Glomerular visceral epithelial cell (primary cell): ENCODE measurements around the gene CEACAM16.
"Not testable (repeated sequence)": the region's sequence is repeated elsewhere in the genome, so short reads cannot be mapped to it uniquely, and the experiment has no call there.

Experiments
- DNase-seq: peaks from one replicate; pipeline ENCODE4 v3.0.0-alpha.2; 2016; ENCODE audit errors: extremely low spot score

CEACAM16 gene

DNA sequence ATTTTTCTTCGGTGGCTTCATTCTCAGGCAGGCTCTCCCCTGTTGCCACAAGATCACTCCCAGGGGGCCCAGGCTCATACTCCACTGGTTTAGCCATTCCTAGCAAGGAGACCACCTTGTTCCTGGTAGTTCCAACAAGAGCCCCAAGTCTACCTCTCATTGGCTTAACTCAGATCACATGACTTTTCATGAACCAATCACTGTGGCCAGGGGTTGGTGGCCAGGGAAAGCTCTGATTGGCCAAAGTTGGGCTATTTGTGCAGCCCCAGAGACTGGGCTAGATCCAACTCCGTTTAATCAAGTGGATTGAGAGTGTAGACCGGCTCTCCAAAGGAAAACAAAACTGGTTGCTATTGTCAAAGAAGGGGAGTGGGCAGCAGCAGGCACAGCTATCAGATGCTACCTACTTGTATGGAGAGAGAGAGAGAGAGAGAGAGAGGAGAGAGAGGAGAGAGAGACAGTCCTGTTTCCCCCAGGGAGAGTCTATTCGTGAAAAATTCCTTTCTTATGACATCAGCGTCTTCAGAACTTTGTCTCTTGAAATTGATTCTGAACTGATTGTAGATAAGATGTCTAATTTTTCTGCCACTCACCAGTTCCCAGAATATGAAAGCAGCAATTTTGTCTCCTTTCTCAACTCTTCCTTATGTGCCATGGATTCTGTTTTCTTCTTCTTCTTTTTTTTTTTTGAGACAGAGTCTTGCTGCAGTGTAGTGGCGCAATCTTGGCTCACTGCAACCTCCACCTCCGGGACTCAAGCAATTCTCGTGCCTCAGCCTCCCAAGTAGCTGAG, 21.7 kb upstream of the CEACAM16 start:
- peak; percentile 53 for DNase-seq

DNA sequence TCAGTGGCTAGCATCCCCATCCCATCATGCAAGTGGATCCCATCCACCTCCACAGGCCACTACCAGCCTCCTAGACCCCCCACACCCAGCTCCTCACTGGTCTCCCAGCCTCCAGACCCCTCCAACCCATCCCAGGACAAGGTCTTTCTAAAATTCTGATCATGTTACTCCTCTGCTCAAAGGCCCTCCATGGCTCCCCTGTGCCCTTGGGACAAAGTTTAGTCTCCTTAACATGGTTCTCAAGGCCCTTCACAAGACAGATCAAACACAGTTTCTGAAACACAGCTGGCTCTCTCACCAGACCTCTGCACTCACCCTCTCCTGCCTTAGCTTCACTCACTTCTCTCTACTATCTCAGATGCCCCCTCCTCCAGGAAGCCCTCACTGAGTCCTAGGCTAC, 18.4 kb upstream of the CEACAM16 start:
- DNase-seq: no peak

DNA sequence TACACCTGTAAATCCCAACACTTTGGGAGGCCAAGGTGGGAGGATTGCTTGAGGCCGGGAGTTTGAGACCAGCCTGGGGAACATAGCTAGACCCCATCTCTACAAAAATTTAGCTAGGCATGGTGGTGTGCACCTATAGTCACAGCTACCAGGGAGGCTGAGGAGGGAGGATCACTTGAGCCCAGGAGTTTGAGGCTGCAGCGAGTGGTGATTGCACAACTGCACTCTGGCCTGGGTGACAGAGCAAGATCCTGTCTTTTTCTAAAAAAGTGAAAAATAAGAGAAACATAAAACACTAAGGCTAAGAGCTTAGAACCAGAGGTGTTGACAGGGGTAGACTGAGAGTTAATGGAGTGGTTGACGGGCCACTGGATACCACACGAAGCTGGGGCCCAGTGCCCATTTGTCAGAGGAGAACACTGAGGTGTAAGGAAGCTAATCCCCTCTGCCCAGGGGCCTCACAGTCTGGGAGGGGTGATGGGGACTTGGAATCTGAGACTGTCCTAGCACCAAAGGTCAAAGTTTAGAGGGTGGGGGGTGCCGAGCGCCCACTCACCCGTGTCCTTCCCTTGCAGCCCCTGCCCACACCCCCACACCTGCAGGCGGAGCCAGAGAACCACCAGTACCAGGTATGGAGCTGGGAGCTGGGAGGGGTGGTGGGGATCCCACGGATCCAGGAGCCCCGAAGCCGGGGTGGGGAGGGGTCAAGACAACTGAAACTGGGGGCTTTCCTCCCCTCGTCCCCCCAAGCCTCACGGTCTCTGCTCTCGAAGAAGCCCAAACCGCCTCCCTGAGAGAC, 16.8 kb upstream of the CEACAM16 start:
- no peak for DNase-seq

DNA sequence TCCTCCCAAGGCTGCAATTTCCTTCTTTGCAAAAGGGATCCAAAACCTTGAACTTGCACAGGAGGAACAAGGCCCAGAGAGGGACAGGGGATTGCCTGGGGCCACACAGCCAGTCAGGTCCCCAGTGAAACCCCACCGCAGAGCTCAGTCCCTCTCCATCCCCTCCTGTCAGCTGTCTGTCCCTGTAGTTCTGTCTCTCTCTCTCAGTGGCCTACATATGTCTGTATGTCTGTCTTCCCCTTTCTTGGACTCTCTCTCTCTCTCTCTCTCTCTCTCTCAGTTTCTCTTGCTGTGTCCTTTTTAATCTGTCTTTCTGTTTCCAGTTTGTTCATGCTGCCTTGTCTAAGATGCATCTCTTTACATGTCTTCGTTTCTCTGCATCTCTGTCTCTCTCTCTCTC, 16.1 kb upstream of the CEACAM16 start:
- no peak for DNase-seq

DNA sequence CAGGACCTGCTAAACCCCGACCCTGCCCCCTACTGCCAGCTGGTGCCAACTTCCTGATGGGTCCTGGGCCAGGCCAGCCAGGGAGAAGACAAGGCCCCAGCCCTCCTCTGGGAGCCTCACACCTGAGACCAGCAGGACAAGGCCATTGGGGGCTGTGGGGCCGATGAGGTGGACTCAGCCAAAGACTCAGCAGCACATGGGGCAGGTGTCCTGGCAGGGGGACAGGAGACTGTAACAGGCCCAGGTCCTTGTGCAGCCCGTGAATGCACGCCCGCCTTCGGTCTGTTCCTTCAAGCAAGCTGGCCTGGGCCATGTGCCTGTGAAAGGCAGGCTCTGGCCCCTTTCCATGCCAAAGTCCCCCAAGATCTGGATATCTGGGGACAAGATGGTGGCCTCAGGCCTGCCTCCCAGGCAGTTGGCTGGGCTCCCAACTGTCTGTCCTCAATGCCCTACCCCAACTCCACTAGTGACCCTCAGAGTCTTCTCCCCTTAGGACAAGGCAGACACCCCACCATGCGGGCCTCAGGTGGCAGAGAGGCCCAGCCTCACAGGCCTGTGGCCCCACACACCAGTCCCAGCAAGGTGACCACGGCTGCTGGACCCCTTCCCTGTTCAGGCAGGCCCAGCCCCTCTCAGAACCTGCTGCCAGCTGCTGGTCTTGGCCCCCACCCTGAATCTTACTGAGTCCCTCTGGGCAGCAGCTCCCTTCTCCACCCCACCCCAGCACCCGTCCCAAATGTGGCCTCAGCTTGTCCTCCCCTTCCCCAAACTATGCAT, 15.3 kb upstream of the CEACAM16 start:
- no peak for DNase-seq

DNA sequence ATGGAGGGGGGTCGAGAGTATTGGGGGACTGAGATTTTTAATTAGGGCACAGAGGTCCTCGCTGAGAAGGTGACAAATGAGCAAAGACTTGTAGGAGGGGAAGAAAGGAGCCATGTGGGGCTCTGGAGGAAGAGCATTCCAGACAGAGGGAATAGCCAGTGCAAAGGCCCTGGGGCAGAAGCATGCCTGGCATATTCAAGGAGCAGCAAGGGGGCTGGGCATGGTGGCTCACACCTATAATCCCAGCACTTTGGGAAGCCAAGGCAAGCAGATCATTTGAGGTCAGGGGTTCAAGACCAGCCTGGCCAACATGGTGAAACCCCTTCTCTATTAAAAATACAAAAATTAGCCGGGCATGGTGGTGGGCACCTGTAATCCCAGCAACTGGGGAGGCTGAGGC, 14.6 kb upstream of the CEACAM16 start:
- not testable (repeated sequence) for DNase-seq

DNA sequence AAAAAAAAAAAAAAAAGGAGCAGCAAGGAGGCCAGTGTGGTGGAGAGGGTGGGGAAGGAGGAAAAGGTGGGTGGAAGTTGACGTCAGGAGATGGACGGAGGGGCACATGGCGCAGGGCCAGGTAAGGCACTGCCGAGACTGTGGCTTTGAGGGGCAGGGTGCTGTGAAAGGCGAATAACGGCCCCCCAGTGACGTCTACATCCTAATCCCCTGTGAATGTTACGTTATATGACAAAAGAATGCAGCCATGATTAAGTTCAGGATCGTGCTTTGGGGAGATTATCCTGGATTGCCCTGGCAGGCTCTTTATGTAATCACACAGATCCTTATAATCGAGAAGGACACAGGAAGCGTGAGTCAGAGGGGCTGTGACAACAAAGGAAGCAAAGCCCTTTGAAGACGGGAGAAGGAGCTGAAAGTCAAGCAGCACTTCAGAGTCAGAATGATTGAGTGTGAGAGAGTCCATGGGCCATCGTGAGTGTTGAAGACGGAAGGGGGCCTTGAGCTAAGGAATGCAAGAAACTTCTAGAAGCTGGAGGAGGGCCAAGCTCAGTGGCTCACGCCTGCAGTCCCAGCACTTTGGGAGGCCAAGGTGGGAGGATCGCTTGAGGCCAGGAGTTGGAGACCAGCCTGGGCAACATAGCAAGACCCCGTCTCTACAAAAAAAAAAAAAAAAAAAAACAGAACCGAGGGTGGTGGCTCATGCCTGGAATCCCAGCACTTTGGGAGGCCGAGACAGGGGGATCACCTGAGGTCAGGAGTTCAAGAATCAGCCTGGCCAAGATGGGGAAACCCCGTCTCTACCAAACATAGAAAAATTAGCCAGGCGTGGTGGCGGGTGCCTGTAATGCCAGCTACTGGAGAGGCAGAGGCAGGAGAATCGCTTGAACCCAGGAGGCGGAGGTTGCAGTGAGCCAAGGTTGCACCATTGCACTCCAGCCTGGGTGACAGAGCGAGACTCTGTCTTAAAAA, 13.8 kb upstream of the CEACAM16 start:
- peak; percentile 84 for DNase-seq

DNA sequence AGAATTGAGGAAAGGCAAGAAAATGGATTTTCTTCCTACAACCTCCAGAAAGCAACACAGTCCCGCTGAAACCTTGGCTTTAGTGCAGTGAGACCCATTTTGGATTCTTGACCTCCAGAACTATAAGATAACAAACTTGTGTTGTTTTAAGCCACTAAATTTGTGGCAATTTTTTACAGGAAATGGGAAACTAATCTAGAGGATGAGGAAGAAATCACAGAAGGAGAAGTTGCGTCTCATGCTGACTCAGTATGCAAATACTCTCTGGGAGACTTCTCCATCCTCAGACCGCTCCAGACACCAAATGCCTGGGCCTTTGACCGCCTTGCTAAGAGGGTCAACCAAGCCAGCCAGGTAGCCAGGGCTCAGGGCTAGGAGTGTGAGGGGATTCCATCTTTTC, 13.1 kb upstream of the CEACAM16 start:
- DNase-seq: peak; percentile 82

DNA sequence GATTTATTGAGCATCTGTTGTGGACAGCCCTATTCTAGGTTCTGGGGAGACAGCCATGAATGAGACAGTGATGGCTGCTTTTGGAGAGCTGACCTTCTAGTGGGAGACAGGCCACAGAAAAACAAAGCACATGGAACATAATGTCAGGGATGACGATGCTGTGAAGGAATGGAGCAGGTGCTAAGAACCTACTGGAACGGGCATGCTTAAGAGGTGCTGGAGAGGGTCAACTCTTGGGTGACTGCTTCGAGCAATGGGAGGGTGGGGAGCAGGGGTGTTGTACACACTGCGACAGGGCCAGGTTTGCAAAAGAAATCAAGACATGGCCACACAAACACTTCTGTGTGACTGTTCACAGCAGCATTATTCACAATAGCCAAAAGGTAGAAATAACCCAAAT, 12.1 kb upstream of the CEACAM16 start:
- DNase-seq: no peak

DNA sequence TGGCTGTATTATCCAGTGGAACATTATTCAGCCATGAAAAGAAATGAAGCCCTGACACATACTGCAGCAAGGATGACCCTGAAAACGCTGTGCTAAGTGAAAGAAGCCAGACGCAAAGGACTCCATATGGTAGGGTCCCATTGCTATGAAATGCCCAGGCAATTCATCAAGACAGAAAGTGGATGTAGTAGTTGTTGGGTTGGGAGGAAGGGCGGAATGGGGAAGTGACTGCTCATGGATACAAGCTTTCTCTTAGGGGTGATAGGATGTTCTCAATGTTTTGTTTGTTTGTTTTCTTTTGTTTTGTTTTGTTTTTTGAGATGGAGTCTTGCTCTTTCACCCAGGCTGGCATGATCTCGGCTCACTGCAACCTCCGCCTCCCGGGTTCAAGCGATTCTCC, 11.1 kb upstream of the CEACAM16 start:
- no peak for DNase-seq

DNA sequence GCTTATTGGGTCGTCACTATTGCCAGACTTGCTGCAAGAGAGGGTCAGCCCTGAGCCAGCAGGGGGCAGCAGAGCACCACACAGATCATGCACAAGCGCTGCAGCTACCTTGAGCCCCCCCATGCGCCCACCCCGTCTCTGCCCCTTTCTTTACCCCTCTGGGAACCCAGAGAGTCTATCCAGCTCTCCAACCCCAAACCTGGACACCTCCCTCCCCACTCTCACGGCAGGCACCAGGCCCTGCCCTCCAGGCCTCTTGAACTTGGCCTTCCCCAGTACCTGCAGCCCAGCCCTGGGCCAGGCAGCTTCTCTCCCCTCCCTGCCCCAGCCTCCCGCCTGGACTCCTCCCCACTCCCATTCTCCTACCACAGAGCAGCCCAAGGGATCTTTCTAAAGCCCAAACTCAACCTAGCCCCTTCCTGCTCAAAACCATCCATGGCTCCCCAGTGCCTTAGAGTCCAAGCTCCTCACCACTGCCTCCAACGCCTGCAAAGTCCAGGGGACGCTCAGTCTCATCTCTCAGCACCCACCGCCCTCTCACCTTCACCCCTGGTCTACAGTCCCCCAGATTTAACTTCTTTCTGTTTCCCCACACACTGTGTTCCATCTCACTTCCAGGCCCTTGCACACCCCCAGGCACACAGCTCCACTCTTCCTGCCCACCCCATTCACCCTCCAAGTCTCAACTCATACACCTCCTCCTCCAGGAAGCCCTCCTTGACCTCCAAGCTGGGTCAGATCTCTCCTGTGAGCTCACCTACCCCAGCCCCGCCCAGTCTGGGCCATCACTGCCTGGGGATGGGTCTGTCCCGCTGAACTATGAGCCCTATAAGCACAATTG, 9.4 kb upstream of the CEACAM16 start:
- DNase-seq: peak; percentile 75

DNA sequence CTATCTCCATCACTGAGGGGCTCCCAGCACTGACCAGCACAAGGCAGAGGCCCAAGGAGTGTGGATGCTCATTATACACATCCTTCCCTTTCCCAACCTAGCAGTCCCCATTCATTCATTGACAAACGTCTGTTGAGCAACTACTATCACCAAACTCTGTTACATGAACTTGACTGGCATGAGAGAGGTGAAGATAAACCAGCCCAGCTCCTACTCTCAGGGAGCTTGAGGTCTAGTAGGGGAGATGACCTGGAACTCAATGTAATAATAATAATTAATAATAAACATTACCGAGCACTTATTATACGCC, 8.9 kb upstream of the CEACAM16 start:
- DNase-seq: no peak

DNA sequence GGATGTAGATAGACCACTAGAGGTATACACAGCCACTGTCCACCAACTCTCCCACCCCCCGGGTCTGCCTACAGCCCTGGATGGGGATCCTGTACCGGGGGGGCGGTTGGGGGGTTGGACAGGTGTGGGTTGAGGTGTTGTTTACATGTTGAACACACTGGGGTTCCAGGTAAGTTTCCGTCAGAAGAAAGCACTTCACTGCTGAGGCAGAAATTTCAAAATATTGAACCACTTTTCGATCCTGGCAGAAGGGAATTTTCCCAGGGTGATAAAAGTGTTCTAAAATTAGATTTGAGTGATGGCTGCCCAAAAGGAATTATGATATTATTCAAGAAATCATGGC, 6.6 kb upstream of the CEACAM16 start:
- no peak for DNase-seq

DNA sequence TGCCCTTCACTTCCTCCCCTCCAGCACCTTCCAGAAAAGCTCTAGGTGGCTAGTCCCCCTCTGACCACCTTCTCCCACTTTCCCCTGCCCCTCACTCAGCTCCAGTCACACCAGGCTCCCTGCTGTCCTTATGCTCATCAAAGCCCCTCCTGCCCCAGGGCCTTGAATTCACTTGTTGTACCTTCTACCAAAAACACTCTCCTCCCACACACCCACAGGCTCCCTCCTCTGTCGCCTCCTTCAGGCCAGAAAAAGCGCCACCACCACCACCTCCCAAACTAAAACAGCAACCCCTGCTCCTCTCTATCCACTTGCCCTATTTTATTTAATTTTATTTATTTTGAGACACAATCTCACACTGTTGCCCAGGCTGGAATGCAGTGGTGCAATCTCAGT, 4.8 kb upstream of the CEACAM16 start:
- DNase-seq: no peak

DNA sequence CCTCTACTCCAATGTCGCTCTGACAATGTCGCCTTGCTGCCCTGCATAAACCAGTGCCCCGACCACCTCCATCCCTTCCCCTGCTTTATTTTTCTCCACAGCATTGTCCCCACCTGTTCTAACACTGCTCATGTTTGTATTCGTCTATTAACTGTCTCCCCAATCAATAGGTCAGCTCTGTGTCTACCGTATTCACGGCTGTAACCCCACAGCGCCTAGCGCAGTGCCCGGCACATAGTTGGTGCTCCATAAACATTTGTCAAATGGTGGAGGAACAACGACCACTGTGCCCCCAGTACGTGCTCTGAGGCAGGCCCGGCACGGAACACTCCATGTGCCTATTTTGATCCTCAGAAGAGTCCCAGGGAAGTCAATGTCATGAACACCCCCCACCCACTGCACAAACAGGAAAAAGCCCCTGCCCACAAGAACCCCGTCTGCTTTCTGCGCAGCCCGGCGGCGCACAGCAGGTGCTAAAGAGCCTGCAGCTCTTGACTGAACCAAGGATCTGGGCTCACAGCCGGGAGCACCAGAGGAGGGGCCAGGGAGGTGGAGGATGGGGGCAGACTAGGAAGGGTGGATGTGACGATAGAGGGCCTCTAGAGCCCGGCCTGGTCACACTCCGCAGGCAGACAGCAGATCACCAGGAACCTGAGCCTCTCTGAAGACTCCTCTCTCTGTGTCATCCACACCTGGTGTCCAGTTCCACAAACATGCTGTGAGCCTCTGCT, 1.8 kb upstream of the CEACAM16 start:
- DNase-seq: no peak

DNA sequence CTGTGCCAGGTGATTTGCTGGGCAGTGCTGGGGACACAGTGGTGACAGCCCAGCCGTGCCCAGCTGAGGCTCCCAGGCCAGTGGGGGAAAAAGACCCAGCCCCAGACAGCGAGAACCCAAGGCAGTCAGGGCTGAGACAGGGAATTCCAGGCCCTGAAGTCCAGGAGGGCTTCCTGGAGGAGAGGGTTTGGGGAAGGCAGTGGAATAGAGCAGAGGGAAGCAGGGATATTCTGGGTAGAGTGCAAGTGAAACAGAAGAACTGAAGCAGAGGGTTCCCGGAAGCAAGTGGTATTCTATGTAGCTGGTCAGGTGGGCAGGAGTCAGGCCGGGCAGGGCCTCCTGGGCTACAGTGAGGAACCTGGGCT, 1.3 kb upstream of the CEACAM16 start:
- DNase-seq: no peak

DNA sequence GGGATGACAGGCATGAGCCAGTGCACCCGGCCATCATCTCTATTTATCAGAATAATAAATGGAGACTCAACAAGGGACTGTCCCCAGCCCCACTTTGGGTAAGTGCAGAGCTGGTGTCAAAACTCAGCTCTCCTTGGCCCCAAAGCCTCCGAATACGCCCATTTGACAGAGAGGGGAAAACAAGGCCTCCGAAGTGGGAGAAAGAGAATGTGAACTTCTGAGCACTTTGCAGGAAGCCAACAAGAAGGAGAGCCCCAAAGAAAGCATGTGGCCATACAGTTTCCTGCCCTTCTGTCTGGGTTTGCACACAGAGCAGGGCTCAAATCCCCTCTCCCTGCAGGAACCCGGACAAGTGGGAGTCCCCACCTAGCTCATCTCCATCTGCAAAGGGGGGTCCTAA, 1.6 kb downstream of the CEACAM16 start:
- DNase-seq: no peak

DNA sequence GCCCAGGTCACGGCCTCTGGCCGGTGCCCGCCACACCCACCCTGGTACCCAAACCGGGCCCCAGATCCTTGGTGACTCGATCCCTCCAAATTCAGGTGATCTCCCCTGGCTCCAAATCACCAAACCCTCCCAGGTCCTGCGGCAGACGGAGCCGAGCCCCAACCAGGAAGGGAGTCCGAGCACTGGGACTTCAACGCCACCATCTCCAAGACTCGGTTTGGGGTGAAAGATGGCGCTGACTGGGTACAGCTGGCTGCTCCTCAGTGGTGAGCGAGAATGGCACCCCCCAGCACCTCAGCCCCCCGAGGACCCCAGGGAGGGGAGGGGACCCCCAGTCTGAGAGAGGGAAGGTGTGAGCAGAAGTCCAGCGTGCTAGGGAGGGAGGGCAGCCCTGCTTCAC, 2.3 kb downstream of the CEACAM16 start:
- no peak for DNase-seq

DNA sequence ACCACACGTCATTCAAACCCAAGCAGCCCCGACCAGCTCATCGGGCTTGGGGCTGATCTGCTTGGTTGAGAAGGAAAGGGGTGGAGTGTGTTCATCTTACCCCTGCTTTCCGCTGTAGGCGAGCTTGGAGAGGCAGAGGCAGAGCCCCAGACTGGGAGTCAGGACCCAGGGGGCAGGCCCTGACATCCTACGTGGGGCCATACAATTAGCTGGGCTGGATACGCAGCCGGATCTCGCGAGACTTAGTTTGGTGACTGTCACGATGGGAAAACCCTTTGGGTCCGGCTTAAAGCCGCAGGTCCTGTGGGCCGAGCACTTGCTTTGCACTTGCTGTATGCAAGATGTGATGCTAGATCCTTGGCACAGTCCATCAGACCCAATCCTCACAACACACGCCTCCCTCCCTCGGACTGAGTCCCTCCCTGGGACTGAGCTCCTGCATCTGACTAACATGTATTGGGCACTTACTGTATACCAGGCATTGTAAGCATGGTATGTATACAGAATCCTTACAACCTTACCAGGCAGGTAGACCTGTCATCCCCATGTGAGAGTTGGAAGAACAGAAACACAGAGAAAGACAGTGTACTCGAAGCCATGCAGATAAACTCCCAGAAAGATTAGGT, 3.7 kb downstream of the CEACAM16 start:
- DNase-seq: no peak
